Activated CD8-positive, alpha-beta memory T cell treated with anti-CD3 and anti-CD28 coated beads for 48 hours (primary cell): ENCODE results near the gene STIM1.

Experiments
- DNase-seq, 3 experiments: peaks; one replicate each; pipeline ENCODE4 v3.0.0-alpha.2; 2020; ENCODE audit warnings: low read depth in 2 of 3, low spot score in 2 of 3

The STIM1 gene

GRCh38 chr11:3909901-3910300 is 54.4 kb downstream of the STIM1 start:
- no peak for DNase-seq

- no peak for DNase-seq
Observed at GRCh38 chr11:3911908-3912505, 56.5 kb downstream of the STIM1 start.

GRCh38 chr11:3913921-3914320 is 58.5 kb downstream of the STIM1 start:
- DNase-seq = no peak

- no peak for DNase-seq
Observed at GRCh38 chr11:3914805-3915204, 59.3 kb downstream of the STIM1 start.

- DNase-seq = no peak
Observed at GRCh38 chr11:3916962-3917361, 61.5 kb downstream of the STIM1 start.

GRCh38 chr11:3920148-3920852 is 64.8 kb downstream of the STIM1 start:
- DNase-seq = peak in 2 of 3 experiments; percentile 31 to 38

- DNase-seq = no peak
Observed at GRCh38 chr11:3922056-3922455, 66.6 kb downstream of the STIM1 start.

- no peak for DNase-seq
Observed at GRCh38 chr11:3925513-3925912, 70.0 kb downstream of the STIM1 start.

GRCh38 chr11:3926458-3927095 is 71.1 kb downstream of the STIM1 start:
- no peak for DNase-seq

GRCh38 chr11:3927129-3927796 is 71.8 kb downstream of the STIM1 start:
- DNase-seq = no peak

- DNase-seq = no peak
Observed at GRCh38 chr11:3929232-3929631, 73.8 kb downstream of the STIM1 start.

- no peak for DNase-seq
Observed at GRCh38 chr11:3929649-3930048, 74.2 kb downstream of the STIM1 start.

- DNase-seq = no peak
Observed at GRCh38 chr11:3932698-3933097, 77.2 kb downstream of the STIM1 start.

- DNase-seq = no peak
Observed at GRCh38 chr11:3933165-3933628, 77.7 kb downstream of the STIM1 start.

- DNase-seq = no peak
Observed at GRCh38 chr11:3934658-3935057, 79.2 kb downstream of the STIM1 start.

GRCh38 chr11:3936517-3936916 is 81.1 kb downstream of the STIM1 start:
- no peak for DNase-seq

GRCh38 chr11:3939211-3939610 is 83.7 kb downstream of the STIM1 start:
- DNase-seq = no peak

GRCh38 chr11:3939651-3940190 is 84.3 kb downstream of the STIM1 start:
- no peak for DNase-seq

- no peak for DNase-seq
Observed at GRCh38 chr11:3942160-3942955, 86.9 kb downstream of the STIM1 start.

GRCh38 chr11:3942956-3943497 is 87.6 kb downstream of the STIM1 start:
- no peak for DNase-seq
